Astrocyte of the hippocampus (primary cell): Measurements from ENCODE around the gene KPNA1.

Experiments used
- DNase-seq: peaks from one replicate; pipeline ENCODE4 v3.0.0; 2011; ENCODE audit warnings: low read depth, low spot score

The KPNA1 gene

GRCh38 chr3:122514123-122515019 is at the start of gene KPNA1:
TSS of gene KPNA1 (minus strand) at chr3:122514939. CDS start at chr3:122496565, 18,374 bp downstream.
- peak; percentile 96 for DNase-seq

- DNase-seq = peak; percentile 91
These were observed 49.6 kb upstream of the KPNA1 start, which contains the start of the genes DTX3L and PARP9 for GRCh38 chr3:122564155-122564912. TSS of gene DTX3L (plus strand) at chr3:122564338. CDS start at chr3:122564427, 89 bp downstream. TSS of gene PARP9 (minus strand) at chr3:122564300. CDS start at chr3:122559620, 4,680 bp downstream.

- DNase-seq = peak; percentile 45
These were observed 48.9 kb upstream of the KPNA1 start for GRCh38 chr3:122563717-122564025.

- DNase-seq = no peak
These were observed 48.4 kb upstream of the KPNA1 start for GRCh38 chr3:122562923-122563716.

GRCh38 chr3:122560680-122561079 is 45.9 kb upstream of the KPNA1 start:
- DNase-seq = peak; percentile 70

GRCh38 chr3:122559906-122560305 is 45.2 kb upstream of the KPNA1 start:
- DNase-seq = no peak

GRCh38 chr3:122558605-122559004 is 43.9 kb upstream of the KPNA1 start:
- DNase-seq = no peak

- no peak for DNase-seq
These were observed 42.6 kb upstream of the KPNA1 start for GRCh38 chr3:122557356-122557755.

- DNase-seq = peak; percentile 35
These were observed 40.7 kb upstream of the KPNA1 start for GRCh38 chr3:122555275-122556071.

GRCh38 chr3:122553171-122553570 is 38.4 kb upstream of the KPNA1 start:
- DNase-seq = no peak

- no peak for DNase-seq
These were observed 33.9 kb upstream of the KPNA1 start for GRCh38 chr3:122548619-122549018.

GRCh38 chr3:122548076-122548475 is 33.3 kb upstream of the KPNA1 start:
- no peak for DNase-seq

GRCh38 chr3:122546151-122546550 is 31.4 kb upstream of the KPNA1 start:
- DNase-seq = no peak

- DNase-seq = no peak
These were observed 24.3 kb upstream of the KPNA1 start for GRCh38 chr3:122538956-122539490.

- no peak for DNase-seq
These were observed 21.9 kb upstream of the KPNA1 start for GRCh38 chr3:122536632-122537001.

- DNase-seq = no peak
These were observed 21.4 kb upstream of the KPNA1 start for GRCh38 chr3:122535964-122536631.

- DNase-seq = peak; percentile 70
These were observed 19.2 kb upstream of the KPNA1 start for GRCh38 chr3:122533931-122534334.

- no peak for DNase-seq
These were observed 18.7 kb upstream of the KPNA1 start for GRCh38 chr3:122533480-122533879.

- no peak for DNase-seq
These were observed 15.4 kb upstream of the KPNA1 start for GRCh38 chr3:122530164-122530563.

- no peak for DNase-seq
These were observed 8.6 kb upstream of the KPNA1 start for GRCh38 chr3:122523317-122523716.
